Vagina (tissue), 2 donors: ENCODE results near the gene HIVEP2.

Experiments used
- POLR2A ChIP-seq, 2 donors: fragments of 450-650 bp; IDR thresholded peaks; one replicate each; pipeline ENCODE4 v1.6.1; 2017; ENCODE audit warnings: antibody characterized with exemption in 2 of 2, mild to moderate bottlenecking in 2 of 2, moderate library complexity in 2 of 2
- POLR2AphosphoS5 ChIP-seq, 2 donors: sonication (generic); formaldehyde crosslinking; IDR thresholded peaks; one replicate each; pipeline ENCODE4 v1.9.0; 2017; ENCODE audit warnings: antibody characterized with exemption in 2 of 2, mild to moderate bottlenecking in 2 of 2, low read depth in 1 of 2; ENCODE audit not compliant: insufficient read depth in 1 of 2
- TF ChIP-seq, protein P1 (sequence below), 3 experiments: fragments of 450-650 bp in 2 of 3; fragments of 200-600 bp in 1 of 3; sonication (generic) in 1 of 3; IDR thresholded peaks; one replicate each; pipeline ENCODE4 v1.5.1; 2017 to 2019; ENCODE audit warnings: antibody characterized with exemption in 3 of 3, mild to moderate bottlenecking in 2 of 3, moderate library complexity in 2 of 3

DNA sequence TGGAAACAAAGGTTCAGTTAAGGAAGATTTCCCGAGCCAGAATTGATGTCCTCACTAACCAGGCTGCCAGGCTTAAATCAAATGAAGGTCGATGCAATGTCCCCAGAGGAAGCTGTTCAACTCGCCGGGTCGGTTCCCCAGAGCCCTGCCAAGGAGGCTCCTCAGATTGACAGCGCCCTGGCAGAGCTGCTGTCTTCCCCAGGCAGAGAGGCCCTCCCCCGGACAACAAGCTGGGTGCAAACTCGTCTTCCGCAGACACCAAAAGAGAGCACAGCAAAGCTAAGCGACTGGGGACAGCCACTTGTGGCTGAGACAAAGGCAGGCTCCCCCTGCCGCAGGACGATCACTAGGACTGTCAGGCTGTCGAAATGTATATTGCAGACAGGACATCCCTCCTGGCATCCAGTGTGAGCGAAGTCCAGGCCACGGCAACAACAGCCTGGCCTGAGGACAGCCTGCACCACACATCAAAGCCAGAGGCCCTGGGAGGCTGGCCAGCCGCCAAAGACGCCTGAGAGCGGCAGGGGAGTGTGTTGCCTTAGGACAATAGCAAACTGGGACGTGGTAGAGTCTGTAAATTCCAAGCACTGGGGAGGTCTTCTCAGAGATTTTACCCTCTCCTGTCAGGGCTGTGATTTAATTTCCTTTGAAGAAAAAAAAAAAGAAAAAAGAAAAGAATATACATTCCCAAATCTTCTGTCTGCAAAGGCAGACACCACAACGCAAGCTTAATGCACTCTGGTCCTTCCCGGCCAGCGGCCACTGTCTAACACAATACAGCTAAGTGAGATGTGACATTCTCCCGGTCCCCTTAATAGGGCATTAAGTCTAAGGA is 99.1 kb downstream of the HIVEP2 start:
- TF ChIP-seq POLR2A (IDR thresholded peaks at IDR 0.05) (no peak), POLR2AphosphoS5 (IDR thresholded peaks at IDR 0.05; ENCODE audit: insufficient read depth in 1 of 2, low read depth in 1 of 2) (peak; percentile 28 to 55)
- TF ChIP-seq, protein P1, sequence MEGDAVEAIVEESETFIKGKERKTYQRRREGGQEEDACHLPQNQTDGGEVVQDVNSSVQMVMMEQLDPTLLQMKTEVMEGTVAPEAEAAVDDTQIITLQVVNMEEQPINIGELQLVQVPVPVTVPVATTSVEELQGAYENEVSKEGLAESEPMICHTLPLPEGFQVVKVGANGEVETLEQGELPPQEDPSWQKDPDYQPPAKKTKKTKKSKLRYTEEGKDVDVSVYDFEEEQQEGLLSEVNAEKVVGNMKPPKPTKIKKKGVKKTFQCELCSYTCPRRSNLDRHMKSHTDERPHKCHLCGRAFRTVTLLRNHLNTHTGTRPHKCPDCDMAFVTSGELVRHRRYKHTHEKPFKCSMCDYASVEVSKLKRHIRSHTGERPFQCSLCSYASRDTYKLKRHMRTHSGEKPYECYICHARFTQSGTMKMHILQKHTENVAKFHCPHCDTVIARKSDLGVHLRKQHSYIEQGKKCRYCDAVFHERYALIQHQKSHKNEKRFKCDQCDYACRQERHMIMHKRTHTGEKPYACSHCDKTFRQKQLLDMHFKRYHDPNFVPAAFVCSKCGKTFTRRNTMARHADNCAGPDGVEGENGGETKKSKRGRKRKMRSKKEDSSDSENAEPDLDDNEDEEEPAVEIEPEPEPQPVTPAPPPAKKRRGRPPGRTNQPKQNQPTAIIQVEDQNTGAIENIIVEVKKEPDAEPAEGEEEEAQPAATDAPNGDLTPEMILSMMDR (IDR thresholded peaks at IDR 0.05), result no peak
